Caki2 (cell line): ENCODE data around the gene RRP1B. TPM values are rescaled to one million over a fixed set of nuclear protein-coding genes. Genes with fewer than 3 reads are reported as not detected.
"Not testable (repeated sequence)": the region's sequence is repeated elsewhere in the genome, so short reads cannot be mapped to it uniquely, and the experiment has no call there.

ENCODE experiments used
- DNase-seq: peaks from one replicate; pipeline ENCODE4 v3.0.0-alpha.2; 2015; ENCODE audit warnings: low read depth
- in situ Hi-C: cut with HindIII; loops from 2 replicates; pipeline ENCODE4 v1.10.0; 2016; ENCODE audit warnings: low sequenced_read_pairs, low pct_unique_long_range_greater_than_20kb, mixed read lengths
- total RNA-seq: library from RNA; depleted of rRNA; stranded (reverse); fragments of >200 nt; shearing (Covaris generic); gene quantifications from 2 replicates; pipeline ENCODE4 v1.2.3, GENCODE V29; 2014; ENCODE audit warnings: low replicate concordance

RRP1B gene
- total RNA-seq, 1 experiment from 2014 or later = 23.5 TPM

DNA sequence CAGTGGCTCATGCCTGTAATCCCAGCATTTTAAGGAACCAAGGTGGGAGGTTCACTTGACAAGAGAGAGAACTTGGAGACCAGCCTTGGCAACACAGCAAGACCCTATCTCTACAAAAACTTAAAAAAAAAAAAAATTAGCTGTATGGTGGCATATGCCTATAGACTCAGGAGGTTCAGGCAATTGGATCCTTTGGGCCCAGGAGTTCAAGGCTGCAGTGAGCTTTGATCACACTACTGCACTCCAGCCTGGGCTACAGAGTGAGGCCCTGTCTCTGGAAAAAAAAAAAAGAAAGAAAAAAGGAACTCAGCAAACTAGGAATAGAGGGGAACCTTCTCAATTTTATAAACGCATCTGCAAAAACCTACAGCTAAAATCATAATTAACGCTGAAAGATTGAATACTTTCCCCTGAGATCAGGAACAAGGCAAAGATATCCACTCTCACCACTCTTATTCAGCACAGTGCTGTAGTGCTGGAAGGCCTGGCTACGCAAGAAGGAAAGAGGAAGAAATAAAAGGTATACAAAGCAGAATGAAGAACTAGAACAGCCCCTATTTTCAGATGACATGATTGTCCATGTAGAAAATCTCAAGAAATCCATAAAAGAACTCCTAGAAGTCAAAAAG, 21.7 kb upstream of the RRP1B start:
- in situ Hi-C loops = no loop called here
- DNase-seq = no peak

DNA sequence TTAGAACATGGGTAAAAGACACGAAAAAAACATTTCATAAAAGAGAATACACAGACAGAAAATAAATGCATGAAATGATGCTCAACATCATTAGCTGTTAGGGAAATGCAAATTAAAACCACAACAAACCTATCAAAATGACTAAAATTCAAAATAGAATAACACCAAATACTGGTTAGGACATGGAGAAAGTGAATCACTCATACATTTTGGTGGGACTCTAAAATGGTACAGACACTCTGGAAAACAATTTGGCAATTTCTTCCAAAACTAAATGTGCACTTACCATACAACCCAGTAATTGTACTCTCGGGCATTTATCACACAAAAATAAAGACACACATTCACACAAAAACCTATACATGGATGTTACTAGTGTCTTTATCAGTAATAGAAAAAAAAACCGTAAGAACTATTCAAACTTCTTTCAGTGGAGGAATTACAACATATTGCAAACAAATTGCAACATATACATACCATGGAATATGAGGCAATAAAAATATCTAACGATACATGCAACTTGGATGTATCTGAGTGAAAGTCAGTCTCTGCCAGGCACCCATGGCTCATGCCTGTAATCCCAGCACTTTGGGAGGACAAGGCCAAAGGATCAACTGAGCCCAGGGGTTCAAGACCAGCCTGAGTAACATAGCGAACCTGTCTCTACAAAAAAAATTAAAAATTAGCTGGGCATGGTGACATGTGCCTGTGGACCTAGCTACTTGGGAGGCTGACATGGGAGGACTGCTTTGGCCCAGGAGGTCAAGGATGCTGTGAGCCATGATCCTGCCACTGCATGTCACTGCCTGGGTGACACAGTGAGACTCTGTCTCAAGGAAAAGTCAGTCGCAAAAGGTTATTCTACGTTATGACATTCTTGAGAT, 19.6 kb upstream of the RRP1B start:
- no peak for DNase-seq
- in situ Hi-C loops = no loop called here

- DNase-seq = no peak
- in situ Hi-C loops = no loop called here
Measured at GRCh38 chr21:43640400-43640799, 19.0 kb upstream of the RRP1B start.

DNA sequence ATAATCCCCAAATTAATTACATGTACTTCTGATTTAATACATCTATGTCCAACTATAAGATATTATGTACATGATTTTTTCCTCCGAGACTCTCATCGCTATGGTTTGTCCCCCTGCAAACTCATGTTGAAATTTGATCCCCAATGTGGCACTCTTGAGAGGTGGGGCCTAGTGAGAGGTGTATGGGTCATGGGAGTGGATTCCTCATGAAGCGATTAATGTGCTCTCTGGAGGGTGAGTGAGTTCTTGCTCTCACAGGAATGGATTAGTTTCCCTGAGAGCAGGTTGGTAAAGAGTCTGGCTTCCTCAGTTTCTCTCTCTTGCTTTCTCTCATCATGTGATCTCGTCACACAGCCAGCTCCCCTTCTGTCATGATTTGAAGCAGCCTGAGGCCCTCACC, 16.2 kb upstream of the RRP1B start:
- no peak for DNase-seq
- in situ Hi-C loops = no loop called here

DNA sequence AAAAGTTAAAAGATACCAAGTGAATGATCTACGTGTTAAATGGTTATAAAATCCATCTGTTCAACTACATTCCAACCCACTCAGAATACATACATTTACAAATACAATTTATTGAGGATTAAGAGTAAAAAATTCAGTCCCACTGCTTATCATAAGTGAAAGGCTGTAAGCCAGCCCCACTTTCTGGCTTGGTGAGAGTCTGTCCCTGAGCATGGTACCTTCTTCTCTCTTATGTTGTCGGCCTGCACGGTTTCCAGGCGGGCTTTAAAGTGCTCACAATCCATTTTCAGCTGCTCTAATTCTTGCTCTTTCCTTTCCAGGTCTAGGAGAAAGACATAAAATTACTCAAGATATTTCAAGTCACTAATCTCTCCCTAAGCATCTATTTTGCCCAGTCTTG, 15.3 kb upstream of the RRP1B start:
- in situ Hi-C loops = no loop called here
- no peak for DNase-seq

- DNase-seq = no peak
- in situ Hi-C loops = no loop called here
Measured at GRCh38 chr21:43644609-43645008, 14.8 kb upstream of the RRP1B start.

GRCh38 chr21:43645136-43645891, 14.0 kb upstream of the RRP1B start:
- in situ Hi-C loops = no loop called here
- DNase-seq = peak; percentile 59

DNA sequence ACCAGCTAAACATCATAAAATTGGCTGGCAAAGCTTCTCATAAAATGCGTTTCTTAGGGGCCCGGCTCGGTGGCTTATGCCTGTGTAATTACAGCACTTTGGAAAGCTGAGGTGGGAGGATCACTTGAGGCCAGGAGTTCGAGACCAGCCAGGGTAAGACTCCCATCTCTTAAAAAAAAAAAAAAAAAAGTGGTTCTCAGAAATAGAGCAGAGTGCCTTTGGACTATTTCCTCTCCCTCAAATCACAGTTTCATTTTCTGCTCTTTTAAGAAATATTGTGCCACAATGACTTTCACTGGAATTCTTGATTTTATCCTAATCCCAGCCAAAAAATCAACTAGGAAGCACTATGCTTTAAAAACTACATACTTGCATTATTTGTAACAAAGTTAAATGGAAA, 13.4 kb upstream of the RRP1B start:
- in situ Hi-C loops = no loop called here
- DNase-seq = no peak

- peak; percentile 83 for DNase-seq
- in situ Hi-C loops = no loop called here
Measured at GRCh38 chr21:43646550-43647260, 12.7 kb upstream of the RRP1B start.

DNA sequence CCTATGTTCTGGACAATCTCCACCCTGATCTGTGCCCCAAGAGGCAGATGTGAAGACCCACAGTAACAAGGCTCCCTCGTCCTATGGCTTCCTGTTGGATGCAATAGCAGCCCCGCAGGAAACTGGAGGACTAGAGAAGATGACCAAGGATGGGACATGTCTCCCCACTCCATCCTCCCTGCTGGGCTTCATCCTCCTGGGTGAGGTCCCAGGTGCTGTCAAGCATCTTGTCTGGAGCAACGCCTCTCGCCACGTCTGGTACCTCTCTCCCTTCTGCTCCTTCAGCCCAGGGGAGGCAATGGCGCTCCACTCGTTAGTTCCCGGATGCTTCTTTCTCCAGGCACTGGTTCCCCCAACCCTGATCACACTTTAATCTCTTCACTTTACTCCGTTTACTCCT, 11.2 kb upstream of the RRP1B start:
- in situ Hi-C loops = no loop called here
- DNase-seq = no peak

GRCh38 chr21:43651926-43652325, 7.4 kb upstream of the RRP1B start:
- DNase-seq, in situ Hi-C loops: not testable (repeated sequence)

GRCh38 chr21:43652616-43653015, 6.7 kb upstream of the RRP1B start:
- no peak for DNase-seq
- in situ Hi-C loops = no loop called here

DNA sequence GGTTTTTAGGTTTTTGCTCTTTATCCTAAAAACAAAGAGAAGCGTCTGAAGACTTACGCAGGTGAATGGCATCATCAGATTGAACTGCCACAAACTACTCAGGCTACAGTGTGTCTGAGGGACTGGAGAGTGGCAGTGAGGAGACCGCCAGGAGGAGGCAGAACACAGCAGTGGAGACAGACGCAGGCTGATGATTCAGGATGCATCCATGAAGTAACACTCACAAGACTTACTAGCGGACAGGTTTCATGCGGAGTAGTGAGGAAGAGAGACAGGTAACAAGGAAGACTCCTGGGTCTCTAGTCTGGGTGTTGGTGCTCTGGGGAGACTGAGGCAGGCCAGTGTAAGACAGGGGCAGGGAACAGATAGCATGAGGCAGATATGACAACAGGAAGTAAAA, 5.7 kb upstream of the RRP1B start:
- no peak for DNase-seq
- in situ Hi-C loops = no loop called here

DNA sequence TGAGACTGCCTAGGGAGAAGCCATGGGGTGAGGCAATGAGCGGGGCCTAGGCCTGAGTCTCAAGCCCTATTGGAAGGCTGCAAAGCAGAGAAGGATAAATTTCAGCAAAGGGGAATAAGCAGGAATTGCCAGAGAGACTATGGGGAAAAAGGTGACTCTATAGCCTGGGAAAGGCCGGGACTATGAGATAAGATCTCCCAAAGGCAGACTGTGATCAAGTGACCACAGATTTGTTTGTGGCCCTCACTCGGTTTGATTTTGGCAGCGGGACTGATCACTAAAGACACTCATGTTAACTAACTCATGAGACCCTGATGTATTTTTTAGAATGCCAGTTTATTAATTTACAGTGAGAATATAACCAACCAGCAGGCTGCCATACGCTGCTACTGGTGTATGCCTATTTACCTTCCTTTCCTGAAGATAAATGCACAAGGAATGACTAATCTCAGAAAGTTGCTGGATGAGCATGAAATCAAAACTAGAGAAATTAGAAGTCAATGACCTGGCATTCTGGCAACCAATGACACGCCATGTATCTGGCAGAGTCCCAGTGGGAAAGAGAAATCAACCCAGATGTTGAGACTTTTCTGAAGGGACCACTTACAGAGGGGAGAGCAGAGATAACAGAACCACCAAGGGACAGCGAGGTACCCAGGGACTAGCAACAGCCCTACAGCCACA, 4.4 kb upstream of the RRP1B start:
- DNase-seq = peak; percentile 44
- in situ Hi-C loops = no loop called here

GRCh38 chr21:43657355-43658087, 1.8 kb upstream of the RRP1B start:
- in situ Hi-C loops = no loop called here
- DNase-seq = no peak

GRCh38 chr21:43658088-43658741, 1.1 kb upstream of the RRP1B start:
- no peak for DNase-seq
- in situ Hi-C loops = no loop called here

DNA sequence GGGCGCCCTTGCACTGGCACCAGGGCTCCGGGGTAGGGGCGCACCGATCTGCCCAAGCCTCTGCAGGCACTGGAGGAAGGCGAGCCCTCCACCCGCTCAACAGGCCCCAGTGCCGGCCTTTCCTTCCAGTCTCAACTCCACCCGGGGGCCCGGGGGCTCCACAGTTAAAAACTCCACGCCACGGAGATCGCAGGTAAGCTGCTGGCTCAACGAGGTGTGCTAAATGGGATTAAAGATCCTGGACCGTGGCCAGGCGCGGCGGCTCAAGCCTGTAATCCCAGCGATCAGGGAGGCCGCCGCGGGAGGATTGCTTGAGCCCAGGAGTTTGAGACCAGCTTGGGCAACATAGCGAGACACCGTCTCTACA, 608 bp upstream of the RRP1B start:
- no peak for DNase-seq
- in situ Hi-C loops = no loop called here
